Measurements from ENCODE around the gene UBE2J1.

Gene UBE2J1

GRCh38 chr6:89368107-89368506, 15.6 kb upstream of the UBE2J1 start:
- peak; percentile 13 to 34 for DNase-seq (ENCODE audit: low read depth in 2 of 2, low spot score in 1 of 2)

GRCh38 chr6:89364586-89364985, 12.1 kb upstream of the UBE2J1 start:
- DNase-seq (ENCODE audit: low read depth in 2 of 2, low spot score in 1 of 2), result no peak

GRCh38 chr6:89361171-89361570, 8.6 kb upstream of the UBE2J1 start:
- DNase-seq (ENCODE audit: low read depth in 2 of 2, low spot score in 1 of 2), result no peak

GRCh38 chr6:89360415-89360999, 8.0 kb upstream of the UBE2J1 start:
- DNase-seq (ENCODE audit: low read depth in 2 of 2, low spot score in 1 of 2), result no peak

- no peak for DNase-seq (ENCODE audit: low read depth in 2 of 2, low spot score in 1 of 2)
These were observed 7.0 kb upstream of the UBE2J1 start for GRCh38 chr6:89359561-89359960.

GRCh38 chr6:89357390-89357789, 4.9 kb upstream of the UBE2J1 start:
- DNase-seq (ENCODE audit: low read depth in 2 of 2, low spot score in 1 of 2), result no peak

GRCh38 chr6:89356642-89357170, 4.2 kb upstream of the UBE2J1 start:
- DNase-seq (ENCODE audit: low read depth in 2 of 2, low spot score in 1 of 2), result no peak

GRCh38 chr6:89355511-89356194, 3.1 kb upstream of the UBE2J1 start:
- no peak for DNase-seq (ENCODE audit: low read depth in 2 of 2, low spot score in 1 of 2)

- no peak for DNase-seq (ENCODE audit: low read depth in 2 of 2, low spot score in 1 of 2)
These were observed 1.3 kb upstream of the UBE2J1 start for GRCh38 chr6:89353702-89354392.

GRCh38 chr6:89353118-89353556, 615 bp upstream of the UBE2J1 start:
- no peak for DNase-seq (ENCODE audit: low read depth in 2 of 2, low spot score in 1 of 2)

GRCh38 chr6:89351671-89352277, 748 bp downstream of the UBE2J1 start:
- no peak for DNase-seq (ENCODE audit: low read depth in 2 of 2, low spot score in 1 of 2)

GRCh38 chr6:89350281-89350966, 2.1 kb downstream of the UBE2J1 start:
- DNase-seq (ENCODE audit: low read depth in 2 of 2, low spot score in 1 of 2), result no peak

- DNase-seq (ENCODE audit: low read depth in 2 of 2, low spot score in 1 of 2), result no peak
These were observed 4.2 kb downstream of the UBE2J1 start for GRCh38 chr6:89348372-89348771.

- DNase-seq (ENCODE audit: low read depth in 2 of 2, low spot score in 1 of 2), result no peak
These were observed 4.7 kb downstream of the UBE2J1 start for GRCh38 chr6:89347825-89348224.

- DNase-seq (ENCODE audit: low read depth in 2 of 2, low spot score in 1 of 2), result no peak
These were observed 6.1 kb downstream of the UBE2J1 start for GRCh38 chr6:89346433-89346832.

GRCh38 chr6:89339565-89339964, 13.0 kb downstream of the UBE2J1 start:
- no peak for DNase-seq (ENCODE audit: low read depth in 2 of 2, low spot score in 1 of 2)

- DNase-seq (ENCODE audit: low read depth in 2 of 2, low spot score in 1 of 2), result no peak
These were observed 17.4 kb downstream of the UBE2J1 start for GRCh38 chr6:89335164-89335563.

- no peak for DNase-seq (ENCODE audit: low read depth in 2 of 2, low spot score in 1 of 2)
These were observed 21.6 kb downstream of the UBE2J1 start for GRCh38 chr6:89330910-89331309.

GRCh38 chr6:89328976-89329375, 23.5 kb downstream of the UBE2J1 start:
- no peak for DNase-seq (ENCODE audit: low read depth in 2 of 2, low spot score in 1 of 2)

- no peak for DNase-seq (ENCODE audit: low read depth in 2 of 2, low spot score in 1 of 2)
These were observed 28.2 kb downstream of the UBE2J1 start for GRCh38 chr6:89324304-89324703.

- no peak for DNase-seq (ENCODE audit: low read depth in 2 of 2, low spot score in 1 of 2)
These were observed 29.0 kb downstream of the UBE2J1 start for GRCh38 chr6:89323511-89323971.

Measured in stimulated activated CD8-positive, alpha-beta memory T cell treated with anti-CD3 and anti-CD28 coated beads, Interleukin-4, amount 100 ng/mL, for 1 hour (primary cell).